Smooth muscle cell (in vitro differentiated cells): ENCODE measurements around the gene ZNF761. TPM values are rescaled to one million over a fixed set of nuclear protein-coding genes. Genes with fewer than 3 reads are reported as not detected.
"Not testable (repeated sequence)": the region's sequence is repeated elsewhere in the genome, so short reads cannot be mapped to it uniquely, and the experiment has no call there.

Experiments used
- DNase-seq: peaks from one replicate; lab custom pipeline; 2025; ENCODE audit not compliant: unreplicated experiment; lab: John Stamatoyannopoulos, UW
- H2AFZ ChIP-seq: fragments of 200-600 bp; sonication (generic); 2 replicates; pipeline ENCODE4 v1.6.0; 2016; ENCODE audit warnings: antibody characterized with exemption, low read depth, mild to moderate bottlenecking
- H3F3A ChIP-seq: fragments of 200-600 bp; sonication (generic); 2 replicates; pipeline ENCODE4 v1.6.0; 2017; ENCODE audit warnings: antibody characterized with exemption, low read depth
- H3K27ac ChIP-seq: fragments of 200-600 bp; sonication (generic); 2 replicates; pipeline ENCODE4 v1.5.1; 2016; ENCODE audit warnings: low read depth, mild to moderate bottlenecking
- H3K27me3 ChIP-seq: fragments of 200-600 bp; sonication (generic); 2 replicates; pipeline ENCODE4 v1.6.1; 2016; ENCODE audit warnings: low read depth, mild to moderate bottlenecking
- H3K36me3 ChIP-seq: fragments of 200-600 bp; sonication (generic); 2 replicates; pipeline ENCODE4 v1.5.1; 2016; ENCODE audit warnings: low read depth
- H3K4me1 ChIP-seq: fragments of 200-600 bp; sonication (generic); 2 replicates; pipeline ENCODE4 v1.5.1; 2016; ENCODE audit warnings: low read depth
- H3K4me2 ChIP-seq: fragments of 200-600 bp; sonication (generic); 2 replicates; pipeline ENCODE4 v1.6.0; 2016; ENCODE audit warnings: mild to moderate bottlenecking
- H3K4me3 ChIP-seq: fragments of 200-600 bp; sonication (generic); 2 replicates; pipeline ENCODE4 v1.5.1; 2016; ENCODE audit warnings: mild to moderate bottlenecking
- H3K79me2 ChIP-seq: fragments of 200-600 bp; sonication (generic); 2 replicates; pipeline ENCODE4 v1.6.0; 2016; ENCODE audit warnings: low read depth, mild to moderate bottlenecking
- H3K9ac ChIP-seq: fragments of 200-600 bp; sonication (generic); 2 replicates; pipeline ENCODE4 v1.6.0; 2016; ENCODE audit warnings: low read depth
- H3K9me3 ChIP-seq: fragments of 200-600 bp; sonication (generic); replicated peaks from 2 replicates; pipeline ENCODE4 v1.5.1; 2016; ENCODE audit warnings: low read depth
- H4K20me1 ChIP-seq: fragments of 200-600 bp; sonication (generic); 2 replicates; pipeline ENCODE4 v1.6.0; 2016; ENCODE audit warnings: low read depth
- CTCF ChIP-seq: fragments of 200-600 bp; sonication (generic); IDR thresholded peaks from 2 replicates; pipeline ENCODE4 v1.5.1; 2017; ENCODE audit warnings: borderline replicate concordance, mild to moderate bottlenecking, antibody characterized with exemption; ENCODE audit not compliant: insufficient read depth, poor library complexity, severe bottlenecking
- WGBS: methylation state at CpG from one replicate; pipeline ENCODE4 v1.1.7; 2016; ENCODE audit warnings: low lambda C conversion rate; 5-methylcytosine and 5-hydroxymethylcytosine counted together
- polyA plus RNA-seq: library from polyadenylated mRNA; unstranded; fragments of >200 nt; fragmentation: Nextera tagmentation; extraction: Ambion mirVana; gene quantifications from 2 replicates; pipeline ENCODE4 v1.2.1, GENCODE V29; 2016
- total RNA-seq: library from RNA; depleted of rRNA; stranded (reverse); fragments of >200 nt; gene quantifications from 2 replicates; pipeline ENCODE4 v1.2.3, GENCODE V29; 2014

The ZNF761 gene
- total and polyA plus RNA-seq, 2 experiments from 2014 or later: 11.0 to 14.5 TPM

GRCh38 chr19:53432088-53432661 lies 391 bp downstream of the ZNF761 start:
- 1% methylated on average over 30 of the region's 30 CpGs for WGBS
- H3K27me3 ChIP-seq: no peaks in the 10 kb centered on the region
- H3K9me3 ChIP-seq: no peaks in the 10 kb centered on the region

GRCh38 chr19:53443809-53444208 lies 12.0 kb downstream of the ZNF761 start:
- H3K79me2 ChIP-seq, H3K27me3 ChIP-seq, DNase-seq, H3K4me2 ChIP-seq, H3K4me3 ChIP-seq, H3K9me3 ChIP-seq, H3K9ac ChIP-seq, H3K4me1 ChIP-seq, H3K27ac ChIP-seq, H3F3A ChIP-seq, H2AFZ ChIP-seq, H4K20me1 ChIP-seq: not testable (repeated sequence)
- peaks cover 15% of the 10 kb centered on the region for H3K36me3 ChIP-seq
- 47% methylated on average over 2 of the region's 2 CpGs for WGBS

More at GRCh38 chr19:53432088-53432661, 391 bp downstream of the ZNF761 start:
- Histone ChIP-seq H3K36me3 (no peaks in the 10 kb centered on the region), H3K4me1 (peaks cover 13% of the 10 kb centered on the region), H4K20me1 (peaks cover 7% of the 10 kb centered on the region), H3K27ac (peak overlapping the region; percentile 90), H3K4me2 (peak overlapping the region; percentile 100), H3F3A (no peaks in the 10 kb centered on the region), H3K79me2 (peaks cover 38% of the 10 kb centered on the region), H2AFZ (peak overlapping the region; percentile 86), H3K9ac (peak overlapping the region; percentile 93), H3K4me3 (peak overlapping the region; percentile 78)
- peak; percentile 20 for DNase-seq
- no peak for TF ChIP-seq CTCF

- H3K9ac ChIP-seq, H2AFZ ChIP-seq, H4K20me1 ChIP-seq, H3F3A ChIP-seq, H3K4me3 ChIP-seq, H3K79me2 ChIP-seq, H3K4me2 ChIP-seq, H3K27ac ChIP-seq, H3K9me3 ChIP-seq, H3K27me3 ChIP-seq, DNase-seq, H3K4me1 ChIP-seq: not testable (repeated sequence)
- H3K36me3 ChIP-seq: peaks cover 30% of the 10 kb centered on the region
- WGBS: 83% methylated on average over 5 of the region's 5 CpGs
Measured at GRCh38 chr19:53447196-53447595, 15.4 kb downstream of the ZNF761 start.

- H3F3A ChIP-seq: no peaks in the 10 kb centered on the region
- 93% methylated on average over 9 of the region's 9 CpGs for WGBS
Measured at GRCh38 chr19:53455828-53456227, 24.0 kb downstream of the ZNF761 start.

GRCh38 chr19:53460131-53460721 lies 28.4 kb downstream of the ZNF761 start:
- H3K4me1 ChIP-seq, H2AFZ ChIP-seq, H3K4me2 ChIP-seq, H3K9ac ChIP-seq, DNase-seq, H4K20me1 ChIP-seq, H3K27me3 ChIP-seq, H3K4me3 ChIP-seq, H3K79me2 ChIP-seq, H3K27ac ChIP-seq, H3F3A ChIP-seq: not testable (repeated sequence)
- H3K36me3 ChIP-seq: peaks cover 26% of the 10 kb centered on the region
- 79% methylated on average over 11 of the region's 11 CpGs for WGBS
- H3K9me3 ChIP-seq: peaks cover 16% of the 10 kb centered on the region

More at GRCh38 chr19:53455828-53456227, 24.0 kb downstream of the ZNF761 start:
- Histone ChIP-seq H2AFZ (no peak overlapping the region), H3K9ac (no peak overlapping the region), H3K4me1 (no peaks in the 10 kb centered on the region), H3K27ac (no peak overlapping the region), H3K27me3 (no peaks in the 10 kb centered on the region), H3K79me2 (no peaks in the 10 kb centered on the region), H3K36me3 (peaks cover 66% of the 10 kb centered on the region), H4K20me1 (no peaks in the 10 kb centered on the region), H3K4me2 (no peak overlapping the region), H3K9me3 (peaks cover 38% of the 10 kb centered on the region), H3K4me3 (no peak overlapping the region)
- TF ChIP-seq CTCF: no peak
- no peak for DNase-seq
